Neural cell (in vitro differentiated cells): ENCODE results near the gene MAPK10. TPM values are rescaled to one million over a fixed set of nuclear protein-coding genes. Genes with fewer than 3 reads are reported as not detected.

Experiments
- H2AFZ ChIP-seq: fragments of 200-600, 300-800 bp; sonication (generic), shearing (Covaris generic); 2 replicates; pipeline ENCODE4 v1.6.0; 2014; ENCODE audit warnings: low read depth, mild to moderate bottlenecking, antibody characterized with exemption, low read length, moderate library complexity
- H3F3A ChIP-seq: fragments of 200-600 bp; shearing (Covaris generic); 2 replicates; pipeline ENCODE4 v1.6.1; 2016; ENCODE audit warnings: mild to moderate bottlenecking, moderate library complexity, mixed read lengths, antibody characterized with exemption, low read length; ENCODE audit not compliant: insufficient read depth, poor library complexity, severe bottlenecking
- H3K27ac ChIP-seq: fragments of 200-600, 300-800 bp; sonication (generic), shearing (Covaris generic); 2 replicates; pipeline ENCODE4 v1.5.1; 2014; ENCODE audit warnings: mild to moderate bottlenecking, low read length, moderate library complexity
- H3K27me3 ChIP-seq: fragments of 300-800, 200-600 bp; sonication (generic), shearing (Covaris generic); 2 replicates; pipeline ENCODE4 v1.6.0; 2014; ENCODE audit warnings: mild to moderate bottlenecking, low read depth, low read length, moderate library complexity; ENCODE audit not compliant: insufficient read depth
- H3K36me3 ChIP-seq: fragments of 300-800, 200-600 bp; sonication (generic), shearing (Covaris generic); 2 replicates; pipeline ENCODE4 v1.5.1; 2014; ENCODE audit warnings: mild to moderate bottlenecking, antibody characterized with exemption, low read length, moderate library complexity; ENCODE audit not compliant: insufficient read depth
- H3K4me2 ChIP-seq: fragments of 300-800, 200-600 bp; sonication (generic), shearing (Covaris generic); 2 replicates; pipeline ENCODE4 v1.6.0; 2014; ENCODE audit warnings: mild to moderate bottlenecking, low read length
- H3K4me3 ChIP-seq: fragments of 300-800, 200-600 bp; sonication (generic), shearing (Covaris generic); 2 replicates; pipeline ENCODE4 v1.5.1; 2014; ENCODE audit warnings: mild to moderate bottlenecking, low read length, moderate library complexity
- H3K79me2 ChIP-seq: fragments of 200-600 bp; shearing (Covaris generic); replicated peaks from 2 replicates; pipeline ENCODE4 v1.6.0; 2014; ENCODE audit warnings: mild to moderate bottlenecking, low read length, moderate library complexity; ENCODE audit not compliant: insufficient read depth
- H3K9ac ChIP-seq: fragments of 300-800, 200-600 bp; sonication (generic), shearing (Covaris generic); 2 replicates; pipeline ENCODE4 v1.6.1; 2016; ENCODE audit warnings: mild to moderate bottlenecking, low read length, mixed read lengths
- H3K9me2 ChIP-seq: fragments of 200-600 bp; shearing (Covaris generic); 2 replicates; pipeline ENCODE4 v1.6.1; 2016; ENCODE audit warnings: mild to moderate bottlenecking, low read length, mixed read lengths; ENCODE audit not compliant: insufficient read depth
- H3K9me3 ChIP-seq: fragments of 200-600, 300-800 bp; sonication (generic), shearing (Covaris generic); 2 replicates; pipeline ENCODE4 v1.6.1; 2016; ENCODE audit warnings: mild to moderate bottlenecking, mixed run types, low read length, moderate library complexity, mixed read lengths
- H4K20me1 ChIP-seq: fragments of 200-600 bp; shearing (Covaris generic); 2 replicates; pipeline ENCODE4 v1.6.1; 2016; ENCODE audit warnings: mild to moderate bottlenecking, mixed run types; ENCODE audit not compliant: insufficient read depth
- CTCF ChIP-seq: fragments of 450-650 bp; IDR thresholded peaks from 2 replicates; pipeline ENCODE4 v1.5.1; 2014; ENCODE audit warnings: antibody characterized with exemption, mild to moderate bottlenecking, moderate library complexity; ENCODE audit not compliant: poor library complexity, severe bottlenecking
- EP300 ChIP-seq: fragments of 450-650 bp; conservative IDR thresholded peaks from 2 replicates; pipeline ENCODE4 v1.6.1; 2014; ENCODE audit warnings: antibody characterized with exemption, mild to moderate bottlenecking, moderate library complexity; ENCODE audit not compliant: poor library complexity, severe bottlenecking
- EZH2 ChIP-seq: fragments of 200-600, 300-800 bp; shearing (Covaris generic), sonication (generic); IDR thresholded peaks from 2 replicates; pipeline ENCODE4 v1.6.1; 2014; ENCODE audit warnings: antibody characterized with exemption, low read length, borderline replicate concordance, mild to moderate bottlenecking; ENCODE audit not compliant: insufficient read depth, poor library complexity, severe bottlenecking
- MXI1 ChIP-seq: fragments of 450-650 bp; conservative IDR thresholded peaks from 2 replicates; pipeline ENCODE4 v1.6.1; 2014; ENCODE audit warnings: antibody characterized with exemption, mild to moderate bottlenecking; ENCODE audit not compliant: poor library complexity, severe bottlenecking
- POLR2AphosphoS5 ChIP-seq: IDR thresholded peaks from 2 replicates; pipeline ENCODE4 v1.6.1; 2012
- RAD21 ChIP-seq: fragments of 450-650 bp; conservative IDR thresholded peaks from 2 replicates; pipeline ENCODE4 v1.6.1; 2014; ENCODE audit warnings: antibody characterized with exemption, mild to moderate bottlenecking, moderate library complexity
- REST ChIP-seq: IDR thresholded peaks from 2 replicates; pipeline ENCODE4 v1.6.1; 2012; ENCODE audit warnings: borderline replicate concordance
- SMC3 ChIP-seq: fragments of 450-650 bp; conservative IDR thresholded peaks from 2 replicates; pipeline ENCODE4 v1.6.1; 2014; ENCODE audit warnings: antibody characterized with exemption, mild to moderate bottlenecking, moderate library complexity; ENCODE audit not compliant: poor library complexity
- TAF1 ChIP-seq: IDR thresholded peaks from 2 replicates; pipeline ENCODE4 v1.6.1; 2012; ENCODE audit warnings: low read depth
- polyA plus RNA-seq: library from polyadenylated mRNA; depleted of rRNA; stranded (reverse); fragments of >200 nt; gene quantifications from 2 replicates; pipeline ENCODE4 v1.2.3, GENCODE V29; 2014

MAPK10 gene
- polyA plus RNA-seq, 1 donor from 2014 or later, result 91.9 TPM

DNA sequence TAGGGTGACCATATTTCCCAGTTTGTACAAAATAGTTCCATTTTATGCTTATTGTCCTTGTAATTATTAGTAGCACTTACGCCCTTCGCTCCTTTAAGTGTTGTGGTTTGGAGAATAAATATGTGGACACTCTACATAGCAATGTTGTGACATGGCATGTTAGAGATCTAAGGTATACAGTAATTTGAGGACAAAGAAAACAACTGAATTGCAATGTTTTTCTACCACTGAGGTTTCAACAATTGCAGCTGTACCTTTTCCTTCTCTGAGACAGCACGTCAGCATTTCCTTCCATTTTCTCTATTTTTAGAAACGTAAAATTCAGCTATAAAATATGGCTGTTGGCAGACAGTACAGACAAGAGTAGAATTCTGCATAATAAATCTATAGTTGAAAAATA lies 323.1 kb downstream of the MAPK10 start:
- Histone ChIP-seq H3K4me2 (no peak overlapping the region), H3K9me3 (no peaks in the 10 kb centered on the region), H3K9ac (no peak overlapping the region), H3K27ac (no peak overlapping the region), H3K9me2 (no peaks in the 10 kb centered on the region), H3K79me2 (no peaks in the 10 kb centered on the region), H3F3A (no peaks in the 10 kb centered on the region), H3K4me3 (no peak overlapping the region), H3K36me3 (no peaks in the 10 kb centered on the region), H2AFZ (no peak overlapping the region), H4K20me1 (no peaks in the 10 kb centered on the region), H3K27me3 (no peaks in the 10 kb centered on the region)
- TF ChIP-seq MXI1, result no peak
- TF ChIP-seq POLR2AphosphoS5, result peak; percentile 40

- Histone ChIP-seq H3K27me3 (no peaks in the 10 kb centered on the region), H3K9ac (no peak overlapping the region), H3K4me3 (no peak overlapping the region), H3K79me2 (no peaks in the 10 kb centered on the region), H3F3A (no peaks in the 10 kb centered on the region), H3K27ac (no peak overlapping the region), H3K9me2 (no peaks in the 10 kb centered on the region), H3K4me2 (no peak overlapping the region), H3K36me3 (no peaks in the 10 kb centered on the region), H2AFZ (no peak overlapping the region), H4K20me1 (no peaks in the 10 kb centered on the region), H3K9me3 (no peaks in the 10 kb centered on the region)
- TF ChIP-seq SMC3, result no peak
- no peak for TF ChIP-seq REST
These were observed 324.2 kb downstream of the MAPK10 start for GRCh38 chr4:86035688-86036087.

- no peaks in the 10 kb centered on the region for H3K27me3 ChIP-seq
- H3K9me3 ChIP-seq, result no peaks in the 10 kb centered on the region
- no peak overlapping the region for H3K9ac ChIP-seq
- no peak overlapping the region for H3K4me3 ChIP-seq
- H3K9me2 ChIP-seq, result no peaks in the 10 kb centered on the region
- H3K36me3 ChIP-seq, result no peaks in the 10 kb centered on the region
- no peaks in the 10 kb centered on the region for H3F3A ChIP-seq
- H3K27ac ChIP-seq, result no peak overlapping the region
- H4K20me1 ChIP-seq, result no peaks in the 10 kb centered on the region
- H3K4me2 ChIP-seq, result no peak overlapping the region
- H2AFZ ChIP-seq, result no peak overlapping the region
- no peaks in the 10 kb centered on the region for H3K79me2 ChIP-seq
- TF ChIP-seq EP300, result no peak
- no peak for TF ChIP-seq MXI1
- no peak for TF ChIP-seq RAD21
- no peak for TF ChIP-seq TAF1
- TF ChIP-seq SMC3, result no peak
- TF ChIP-seq POLR2AphosphoS5, result no peak
- TF ChIP-seq CTCF, result no peak
- no peak for TF ChIP-seq EZH2
- TF ChIP-seq REST, result no peak
These were observed 325.2 kb downstream of the MAPK10 start for GRCh38 chr4:86034616-86035015.
